ENCODE results near the gene SKOR1.

SKOR1 gene

GRCh38 chr15:67820122-67820991 lies 5.0 kb upstream of the SKOR1 start:
- DNase-seq = no peak

GRCh38 chr15:67820992-67821783 lies 4.1 kb upstream of the SKOR1 start:
- DNase-seq = no peak

GRCh38 chr15:67821784-67822440 lies 3.4 kb upstream of the SKOR1 start:
- DNase-seq = no peak

DNA sequence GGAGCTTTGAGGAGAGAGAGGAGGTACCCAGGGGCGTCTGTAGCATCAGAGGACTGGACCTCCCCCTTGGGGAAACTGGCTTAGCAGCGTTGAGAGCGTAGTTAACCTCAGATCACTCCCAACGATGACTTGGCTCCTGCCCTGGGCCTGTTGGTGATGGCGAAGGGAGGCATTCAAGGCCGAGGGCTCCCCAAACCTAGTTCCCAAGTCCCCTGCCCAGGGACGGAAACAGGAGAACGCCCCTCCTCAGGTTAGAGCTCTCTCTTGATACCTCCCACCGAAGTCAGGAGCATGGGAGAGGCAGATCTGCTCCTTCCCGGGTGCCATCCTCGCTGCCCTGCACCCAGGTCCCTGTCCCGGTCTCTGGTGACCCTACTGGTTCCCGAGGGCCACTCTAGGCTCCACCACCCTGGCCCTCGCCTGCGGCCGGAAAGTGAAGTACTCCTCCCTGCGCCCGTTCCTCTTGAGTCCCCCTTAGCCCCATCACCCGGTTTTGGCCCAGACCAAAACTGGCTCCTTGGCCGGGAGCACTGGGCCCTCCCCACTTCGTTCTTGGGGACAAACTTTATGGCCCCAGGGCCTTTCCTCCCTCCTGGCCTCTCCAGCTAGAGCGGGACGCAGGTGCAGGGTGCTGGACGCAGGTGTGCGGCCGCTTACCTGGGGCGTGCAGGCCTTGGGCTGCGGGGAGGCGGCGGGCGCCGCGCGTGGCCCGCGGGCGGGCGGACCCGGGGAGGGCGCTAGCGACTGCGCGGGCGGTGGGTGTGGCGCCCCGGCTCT lies 2.6 kb upstream of the SKOR1 start:
- DNase-seq = no peak

GRCh38 chr15:67823314-67824196 lies 1.8 kb upstream of the SKOR1 start:
- no peak for DNase-seq

DNA sequence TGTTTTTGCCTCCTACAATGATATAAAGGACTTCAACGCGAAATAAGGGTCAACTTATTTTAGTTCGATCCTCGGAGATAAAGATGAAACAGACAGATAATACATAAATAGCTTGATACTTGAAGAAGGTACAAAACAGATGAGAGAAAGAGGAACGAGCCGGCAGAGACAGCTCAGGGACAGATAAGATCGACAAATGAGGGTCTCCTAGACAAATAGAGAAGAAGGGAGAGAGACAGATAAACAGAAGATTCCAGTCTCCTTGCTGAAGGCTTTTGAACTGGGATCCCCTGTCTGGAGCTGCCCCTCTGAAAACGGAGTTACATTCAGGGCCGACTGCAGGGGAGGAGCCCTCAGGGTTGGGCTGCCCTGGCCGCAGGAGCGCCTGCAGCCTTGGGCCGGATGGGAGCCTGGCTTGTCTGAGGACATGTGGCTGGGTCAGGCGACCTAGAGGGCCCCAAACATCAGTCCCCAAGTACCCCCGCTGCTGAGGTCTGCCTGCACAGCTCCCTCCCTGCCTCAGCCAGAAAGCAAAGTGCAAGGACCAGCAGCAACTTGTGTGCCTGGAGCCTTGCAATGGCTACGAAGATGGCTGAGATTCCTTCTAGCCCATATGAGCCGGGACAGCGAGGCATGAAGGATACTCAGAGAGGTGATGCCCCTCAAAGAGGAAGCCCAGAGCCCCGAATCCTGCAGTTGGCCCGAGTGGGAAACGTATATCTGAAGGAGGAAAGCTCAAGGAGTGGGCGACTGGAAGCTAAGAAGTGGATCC lies 926 bp upstream of the SKOR1 start:
- DNase-seq = no peak

GRCh38 chr15:67825881-67826716 lies 790 bp downstream of the SKOR1 start:
- no peak for DNase-seq

DNA sequence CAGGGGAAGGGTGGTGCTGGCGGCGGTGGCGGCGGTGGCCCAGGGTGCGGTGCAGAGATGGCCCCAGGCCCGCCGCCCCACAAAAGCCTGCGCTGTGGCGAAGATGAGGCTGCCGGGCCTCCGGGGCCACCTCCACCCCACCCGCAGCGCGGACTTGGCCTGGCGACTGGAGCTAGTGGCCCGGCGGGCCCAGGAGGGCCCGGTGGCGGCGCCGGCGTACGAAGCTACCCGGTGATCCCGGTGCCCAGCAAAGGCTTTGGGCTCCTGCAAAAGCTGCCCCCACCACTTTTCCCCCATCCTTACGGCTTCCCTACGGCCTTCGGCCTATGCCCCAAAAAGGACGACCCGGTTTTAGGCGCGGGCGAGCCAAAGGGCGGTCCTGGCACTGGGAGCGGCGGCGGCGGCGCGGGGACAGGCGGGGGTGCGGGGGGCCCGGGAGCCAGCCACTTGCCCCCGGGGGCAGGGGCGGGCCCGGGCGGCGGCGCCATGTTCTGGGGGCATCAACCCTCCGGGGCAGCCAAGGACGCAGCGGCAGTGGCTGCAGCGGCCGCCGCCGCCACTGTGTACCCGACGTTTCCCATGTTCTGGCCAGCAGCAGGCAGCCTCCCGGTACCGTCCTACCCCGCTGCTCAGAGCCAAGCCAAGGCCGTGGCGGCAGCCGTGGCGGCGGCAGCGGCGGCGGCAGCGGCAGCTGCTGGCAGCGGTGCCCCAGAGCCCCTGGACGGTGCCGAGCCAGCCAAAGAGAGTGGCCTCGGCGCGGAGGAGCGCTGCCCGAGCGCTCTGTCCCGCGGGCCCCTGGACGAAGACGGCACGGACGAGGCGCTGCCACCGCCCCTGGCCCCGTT lies 1.6 kb downstream of the SKOR1 start:
- no peak for DNase-seq

GRCh38 chr15:67827562-67828277 lies 2.4 kb downstream of the SKOR1 start:
- no peak for DNase-seq

GRCh38 chr15:67828278-67828968 lies 3.1 kb downstream of the SKOR1 start:
- no peak for DNase-seq

GRCh38 chr15:67828969-67829646 lies 3.8 kb downstream of the SKOR1 start:
- DNase-seq = no peak

DNA sequence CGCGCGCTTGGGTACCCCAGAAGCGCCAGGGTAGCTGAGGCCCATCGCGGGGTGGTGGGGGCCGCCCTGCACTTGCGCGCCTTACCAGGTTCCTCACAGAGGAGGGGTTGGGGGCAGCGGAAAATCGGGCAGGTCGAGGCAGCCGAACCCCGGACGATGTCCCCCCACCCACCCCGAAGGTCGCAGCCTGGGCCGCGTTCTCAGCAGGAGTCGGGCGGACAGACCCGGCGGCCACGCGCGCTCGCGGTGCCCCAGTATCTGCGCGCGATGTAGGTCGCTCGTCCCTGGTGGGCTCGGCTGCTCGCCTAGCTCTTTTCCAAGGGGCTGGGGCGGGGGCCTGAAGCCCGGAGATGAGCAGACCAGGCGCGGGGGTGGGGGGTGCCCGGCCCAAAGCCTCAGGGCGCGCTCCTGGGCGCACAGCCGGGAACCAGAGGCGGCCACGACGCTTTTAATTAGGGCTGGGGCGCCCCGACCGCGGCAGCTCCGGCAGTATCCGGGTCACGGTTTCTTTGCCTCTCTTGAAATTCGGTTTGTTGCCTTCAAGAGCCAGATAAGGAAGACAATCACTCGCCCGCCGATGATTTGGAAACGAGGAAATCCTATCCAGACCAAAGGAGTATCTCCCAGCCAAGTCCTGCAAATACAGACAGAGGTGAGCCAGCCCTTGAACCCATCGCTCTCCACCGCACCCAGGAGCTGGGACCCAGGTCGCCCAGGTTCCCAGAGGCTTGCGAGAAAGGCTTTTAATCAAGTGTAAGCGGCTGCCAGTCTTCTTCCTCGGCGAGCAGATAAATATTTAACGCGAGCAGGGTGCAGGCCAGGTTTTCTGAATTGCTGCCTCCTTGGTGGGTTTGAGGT lies 4.6 kb downstream of the SKOR1 start:
- DNase-seq = no peak

GRCh38 chr15:67831363-67831762 lies 6.1 kb downstream of the SKOR1 start:
- no peak for DNase-seq

DNA sequence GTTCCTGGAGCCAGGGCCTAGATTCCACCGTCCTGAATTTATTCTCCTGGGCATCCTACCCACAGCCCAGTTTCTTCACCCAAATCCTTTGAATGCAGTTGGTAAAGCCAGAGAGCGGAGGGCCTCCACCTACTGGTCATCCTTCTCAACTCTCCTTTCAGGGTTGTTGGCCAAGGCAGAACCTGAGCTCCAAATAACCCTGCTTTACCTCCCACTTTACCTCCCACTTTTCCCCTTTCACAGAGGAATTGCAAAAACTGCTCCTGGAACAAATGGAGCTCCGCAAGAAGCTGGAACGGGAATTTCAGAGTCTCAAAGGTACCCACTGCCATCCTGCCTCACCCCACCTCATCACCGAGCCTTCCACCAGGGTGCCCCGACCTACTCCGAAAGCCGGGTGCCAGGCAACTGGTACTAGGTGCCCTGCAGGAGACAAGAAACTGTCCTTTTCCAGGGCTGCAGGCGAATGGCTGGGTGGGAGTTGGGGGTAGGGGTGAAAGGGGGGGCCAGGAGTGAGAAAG lies 6.8 kb downstream of the SKOR1 start:
- no peak for DNase-seq

DNA sequence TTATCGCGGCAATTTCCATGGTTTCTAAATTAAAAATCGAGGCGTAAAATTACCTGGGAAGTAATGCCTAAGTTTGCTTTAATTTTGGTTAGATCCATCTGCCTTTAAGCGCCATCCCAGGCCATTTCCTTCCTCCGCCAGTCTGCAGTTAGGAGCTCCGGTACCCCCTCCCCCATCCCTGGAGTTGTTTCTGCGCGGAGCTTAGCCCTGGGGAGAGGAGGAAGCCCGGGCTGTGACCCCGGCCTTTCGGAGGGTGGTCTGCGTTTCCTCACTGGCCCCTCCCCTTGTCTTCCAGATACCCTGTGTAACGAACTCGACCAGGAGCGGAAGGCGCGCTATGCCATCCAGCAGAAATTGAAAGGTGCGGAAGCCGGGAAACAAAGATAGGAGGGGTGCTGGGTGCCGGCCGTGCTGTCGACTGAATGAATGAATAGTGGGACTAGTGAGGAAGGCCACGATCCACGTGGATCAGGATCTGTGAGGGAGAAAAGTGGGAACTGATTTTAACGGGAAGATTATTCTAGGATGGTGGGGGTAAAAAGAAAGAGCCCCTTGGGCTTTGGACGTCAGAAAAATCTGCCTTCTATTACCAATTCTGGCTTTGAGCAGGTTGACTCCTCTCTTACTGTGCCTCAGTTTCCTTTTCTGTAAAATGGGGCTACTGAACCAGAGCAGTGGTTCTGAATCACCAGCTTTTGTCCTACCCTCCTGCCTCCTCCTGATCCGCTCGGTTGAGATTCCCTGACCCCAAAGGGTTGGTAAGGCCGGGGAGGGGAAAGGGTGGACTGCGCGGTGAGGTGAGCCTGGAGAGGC lies 7.8 kb downstream of the SKOR1 start:
- DNase-seq = no peak

Data from DMS79 (cell line).